Endothelial cell of umbilical vein (primary cell): ENCODE data around the gene TRAF3. TPM values are rescaled to one million over a fixed set of nuclear protein-coding genes. Genes with fewer than 3 reads are reported as not detected.

Experiments used
- BruUV-seq: library from RNA; stranded (reverse); fragments of 400-500 nt; replicated peaks from 2 replicates; lab custom pipeline; 2021; lab: Mats Ljungman, UMichigan
- CTCF ChIA-PET: fragments of 300-600, 350-600 bp; sonication (Branson Sonifier 250); formaldehyde crosslinking; loops from one replicate; lab custom pipeline; 2021; ENCODE audit warnings: antibody characterized with exemption, inconsistent platforms; lab: Charles Lee
- POLR2A ChIA-PET: fragments of 300-600, 350-600 bp; sonication (Branson Sonifier 250); formaldehyde crosslinking; loops from one replicate; lab custom pipeline; 2021; ENCODE audit warnings: antibody characterized with exemption, inconsistent platforms; lab: Charles Lee
- DNase-seq: peaks from one replicate; pipeline ENCODE4 v3.0.0-alpha.2; 2011; ENCODE audit warnings: low read depth, low spot score
- FAIRE-seq: peaks from 2 replicates; lab custom pipeline; 2011; peaks lifted over from hg19 to GRCh38; lab: Jason Lieb, UNC
- H2AFZ ChIP-seq: 2 replicates; pipeline ENCODE4 v1.6.0; 2012; ENCODE audit warnings: low read depth, low read length, control low read depth, inconsistent platforms
- H3K27ac ChIP-seq: 2 replicates; pipeline ENCODE4 v1.5.1; 2011; ENCODE audit warnings: low read depth, mild to moderate bottlenecking, control low read depth, low read length, moderate library complexity; ENCODE audit not compliant: insufficient read depth
- H3K27me3 ChIP-seq, 2 experiments: 2 replicates each; pipeline versions ENCODE4 v1.6.0 to v1.6.1; 2011; ENCODE audit warnings: low read length in 2 of 2, mixed read lengths in 1 of 2; ENCODE audit not compliant: control insufficient read depth in 2 of 2, insufficient read depth in 2 of 2
- H3K36me3 ChIP-seq, 2 experiments: 2 replicates in 1 of 2; 3 replicates in 1 of 2; pipeline ENCODE4 v1.5.1; 2011; ENCODE audit warnings: low read length in 2 of 2, mild to moderate bottlenecking in 1 of 2, moderate library complexity in 1 of 2; ENCODE audit not compliant: control insufficient read depth in 2 of 2, insufficient read depth in 2 of 2; ENCODE audit errors: extremely low read depth in 1 of 2
- H3K4me1 ChIP-seq: 3 replicates; pipeline ENCODE4 v1.5.1; 2011; ENCODE audit warnings: mild to moderate bottlenecking, low read length; ENCODE audit not compliant: control insufficient read depth, insufficient read depth; ENCODE audit errors: extremely low read depth
- H3K4me2 ChIP-seq: 2 replicates; pipeline ENCODE4 v1.6.1; 2011; ENCODE audit warnings: low read length, control low read depth, mixed read lengths; ENCODE audit not compliant: insufficient read depth
- H3K4me3 ChIP-seq, 3 experiments: fragments of 200-600 bp in 1 of 3; sonication (generic), shearing (Covaris generic) in 1 of 3; replicated peaks in 1 of 3; 2 replicates each; pipeline ENCODE4 v1.5.1; 2011 to 2016; ENCODE audit warnings: control low read depth in 3 of 3, low read length in 3 of 3, mild to moderate bottlenecking in 2 of 3, inconsistent platforms in 1 of 3, low read depth in 1 of 3, moderate library complexity in 1 of 3; ENCODE audit not compliant: insufficient read depth in 1 of 3
- H3K79me2 ChIP-seq: 2 replicates; pipeline ENCODE4 v1.6.0; 2012; ENCODE audit warnings: low read length, inconsistent platforms; ENCODE audit not compliant: control insufficient read depth, insufficient read depth
- H3K9ac ChIP-seq: replicated peaks from 2 replicates; pipeline ENCODE3; 2011; ENCODE audit warnings: low read length, control low read depth; ENCODE audit not compliant: insufficient read depth; ENCODE audit errors: extremely low read depth
- H3K9me1 ChIP-seq: replicated peaks from 3 replicates; pipeline ENCODE4 v1.6.0; 2011; ENCODE audit warnings: mild to moderate bottlenecking, low read length; ENCODE audit not compliant: control insufficient read depth, insufficient read depth; ENCODE audit errors: extremely low read depth
- H3K9me3 ChIP-seq: replicated peaks from 2 replicates; pipeline ENCODE4 v1.5.1; 2012; ENCODE audit warnings: low read length, inconsistent platforms; ENCODE audit not compliant: control insufficient read depth, insufficient read depth
- H4K20me1 ChIP-seq: replicated peaks from 2 replicates; pipeline ENCODE3; 2011; ENCODE audit warnings: mild to moderate bottlenecking, low read length; ENCODE audit not compliant: control insufficient read depth, insufficient read depth; ENCODE audit errors: extremely low read depth
- EZH2 ChIP-seq: IDR thresholded peaks from 2 replicates; pipeline ENCODE4 v1.6.1; 2012; ENCODE audit warnings: borderline replicate concordance, low read depth, mild to moderate bottlenecking, moderate library complexity, low read length, inconsistent platforms; ENCODE audit not compliant: severe bottlenecking
- FOS ChIP-seq: IDR thresholded peaks from 2 replicates; pipeline ENCODE4 v1.6.1; 2011; ENCODE audit warnings: mild to moderate bottlenecking, low read length, moderate library complexity, borderline replicate concordance; ENCODE audit not compliant: insufficient read depth
- GATA2 ChIP-seq: IDR thresholded peaks from 2 replicates; pipeline ENCODE4 v1.7.0; 2011; ENCODE audit warnings: low read depth, mild to moderate bottlenecking, moderate library complexity, mixed read lengths, low read length; ENCODE audit not compliant: insufficient read length, insufficient read depth
- JUN ChIP-seq: IDR thresholded peaks from 2 replicates; pipeline ENCODE4 v1.6.1; 2011; ENCODE audit warnings: borderline replicate concordance, low read depth; ENCODE audit not compliant: insufficient read length, insufficient read depth
- MAX ChIP-seq: IDR thresholded peaks from 2 replicates; pipeline ENCODE4 v1.6.1; 2011; ENCODE audit not compliant: insufficient read depth, insufficient read length
- MYC ChIP-seq: IDR thresholded peaks from one replicate; pipeline ENCODE4 v1.6.1; 2011; ENCODE audit warnings: mild to moderate bottlenecking, low read depth, low read length
- POLR2A ChIP-seq: IDR thresholded peaks from 2 replicates; pipeline ENCODE4 v1.6.1; 2012; ENCODE audit warnings: low read depth, mild to moderate bottlenecking, control low read depth, low read length
- POLR2AphosphoS5 ChIP-seq: IDR thresholded peaks from 2 replicates; pipeline ENCODE4 v1.6.1; 2012; ENCODE audit warnings: low read depth, mild to moderate bottlenecking, control low read depth, low read length, moderate library complexity; ENCODE audit not compliant: insufficient read depth
- dilution Hi-C: fragments of 300-500 bp; cut with MboI; formaldehyde crosslinking; loops from one replicate; pipeline ENCODE4 v1.15.0; 2019; ENCODE audit warnings: low sequenced_read_pairs; ENCODE audit not compliant: extremely low pct_ligation_motif_present
- intact Hi-C: fragments of 100-400 bp; cut with micrococcal nuclease; formaldehyde crosslinking; loops from one replicate; pipeline ENCODE4 v1.10.0; 2022
- polyA plus RNA-seq, 4 experiments: library from polyadenylated mRNA; depleted of rRNA in 3 of 4; stranded (reverse) in 3 of 4; unstranded in 1 of 4; fragments of >200 nt; gene quantifications; 2 replicates each; pipeline versions ENCODE4 v1.2.1 to v1.2.3, GENCODE V29; 2011 to 2012; ENCODE audit warnings: missing spikeins in 1 of 4
- total RNA-seq: library from RNA; stranded (reverse); gene quantifications from 2 replicates; pipeline ENCODE4 v1.2.3, GENCODE V29; 2021
- TF ChIP-seq, protein P1 (sequence below), 2 donors: IDR thresholded peaks; 1 replicate in 1 of 2; 2 replicates in 1 of 2; pipeline ENCODE4 v1.5.1; 2011; ENCODE audit warnings: low read length in 2 of 2, mild to moderate bottlenecking in 2 of 2, moderate library complexity in 2 of 2, control low read depth in 1 of 2, inconsistent platforms in 1 of 2, low read depth in 1 of 2; ENCODE audit not compliant: insufficient read depth in 1 of 2; ENCODE audit errors: extremely low read depth in 1 of 2

Gene TRAF3
- total and polyA plus RNA-seq, 2 donors (not counting 3 experiments of a cell fraction or from before 2014, with no cell fraction given): 14.4 to 27.6 TPM

DNA sequence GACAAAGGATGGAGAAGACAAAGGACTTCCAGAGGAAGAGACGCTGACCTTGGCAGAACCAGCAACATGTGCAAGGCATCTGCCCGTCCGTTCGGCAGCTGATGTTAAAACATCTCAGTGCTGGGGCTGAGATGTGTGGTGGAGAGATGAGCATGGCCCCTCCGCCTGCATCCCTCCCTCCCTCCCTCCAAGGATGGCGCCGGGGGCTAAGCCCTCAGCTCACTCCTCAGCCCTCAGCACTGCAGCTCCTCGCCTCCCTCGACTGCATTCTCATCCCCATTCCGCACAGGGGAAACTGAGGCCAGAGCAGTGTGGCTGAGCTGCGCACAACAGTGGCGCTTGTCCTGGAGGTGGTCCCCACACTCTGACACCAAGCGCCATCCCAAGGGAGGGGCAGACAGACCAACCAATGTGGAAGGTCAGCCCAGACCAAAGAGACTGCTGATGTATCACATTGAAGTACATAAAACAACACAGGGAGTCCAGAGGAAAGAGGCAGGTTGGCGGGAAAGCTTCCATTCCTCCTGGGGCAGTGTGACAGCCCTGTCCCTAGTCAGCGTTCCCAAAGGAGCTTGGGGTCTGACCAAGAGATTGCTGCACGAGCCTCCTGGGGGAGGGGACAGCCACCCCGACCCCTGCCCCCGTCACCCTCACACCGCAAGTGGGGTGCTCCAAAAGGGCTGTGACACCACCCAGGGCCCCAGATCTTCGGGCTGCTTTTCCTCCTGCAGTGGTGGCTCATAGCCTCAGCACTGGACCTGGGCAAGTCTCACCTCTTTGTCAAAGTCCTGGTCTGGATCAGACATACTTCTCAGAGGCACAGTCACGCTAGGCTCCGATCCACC is 160.3 kb downstream of the TRAF3 start:
- Histone ChIP-seq H3K36me3 (peaks cover 16 to 53% of the 10 kb centered on the region in 2 experiments), H4K20me1 (no peaks in the 10 kb centered on the region), H3K4me3 (no peak overlapping the region), H3K4me2 (no peak overlapping the region), H3K9me1 (no peaks in the 10 kb centered on the region), H3K4me1 (no peaks in the 10 kb centered on the region), H3K9me3 (no peaks in the 10 kb centered on the region), H3K27me3 (no peaks in the 10 kb centered on the region), H3K27ac (no peak overlapping the region), H2AFZ (no peak overlapping the region), H3K79me2 (no peaks in the 10 kb centered on the region), H3K9ac (no peak overlapping the region)
- TF ChIP-seq EZH2: no peak
- TF ChIP-seq, protein P1, sequence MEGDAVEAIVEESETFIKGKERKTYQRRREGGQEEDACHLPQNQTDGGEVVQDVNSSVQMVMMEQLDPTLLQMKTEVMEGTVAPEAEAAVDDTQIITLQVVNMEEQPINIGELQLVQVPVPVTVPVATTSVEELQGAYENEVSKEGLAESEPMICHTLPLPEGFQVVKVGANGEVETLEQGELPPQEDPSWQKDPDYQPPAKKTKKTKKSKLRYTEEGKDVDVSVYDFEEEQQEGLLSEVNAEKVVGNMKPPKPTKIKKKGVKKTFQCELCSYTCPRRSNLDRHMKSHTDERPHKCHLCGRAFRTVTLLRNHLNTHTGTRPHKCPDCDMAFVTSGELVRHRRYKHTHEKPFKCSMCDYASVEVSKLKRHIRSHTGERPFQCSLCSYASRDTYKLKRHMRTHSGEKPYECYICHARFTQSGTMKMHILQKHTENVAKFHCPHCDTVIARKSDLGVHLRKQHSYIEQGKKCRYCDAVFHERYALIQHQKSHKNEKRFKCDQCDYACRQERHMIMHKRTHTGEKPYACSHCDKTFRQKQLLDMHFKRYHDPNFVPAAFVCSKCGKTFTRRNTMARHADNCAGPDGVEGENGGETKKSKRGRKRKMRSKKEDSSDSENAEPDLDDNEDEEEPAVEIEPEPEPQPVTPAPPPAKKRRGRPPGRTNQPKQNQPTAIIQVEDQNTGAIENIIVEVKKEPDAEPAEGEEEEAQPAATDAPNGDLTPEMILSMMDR (IDR thresholded peaks at IDR 0.05; ENCODE audit: extremely low read depth in 1 of 2, insufficient read depth in 1 of 2, low read depth in 1 of 2, low read length in 2 of 2): no peak
- no peak for TF ChIP-seq POLR2A
- TF ChIP-seq MAX: no peak
- no peak for TF ChIP-seq JUN
- TF ChIP-seq FOS: no peak
- no peak for TF ChIP-seq POLR2AphosphoS5
- no peak for TF ChIP-seq MYC
- no peak for TF ChIP-seq GATA2
- dilution Hi-C loops: no loop called here
- FAIRE-seq: no peak
- BruUV-seq: no TSS peak
- CTCF ChIA-PET: interaction anchor here (0.9 kb wide), 1 partner anchor 34 kb away, joined by 3 read pairs; no protein-coding TSS in a partner anchor
- intact Hi-C loops: no loop called here
- DNase-seq: no peak
- POLR2A ChIA-PET: no interaction called here
